Astrocyte of the cerebellum (primary cell): ENCODE measurements around the gene SUFU.
"Not testable (repeated sequence)": the region's sequence is repeated elsewhere in the genome, so short reads cannot be mapped to it uniquely, and the experiment has no call there.

ENCODE experiments used
- DNase-seq: peaks from one replicate; pipeline ENCODE4 v3.0.0-alpha.2; 2011; ENCODE audit warnings: low read depth
- H3K4me3 ChIP-seq: 2 replicates; pipeline ENCODE4 v1.5.1; 2011; ENCODE audit warnings: mild to moderate bottlenecking, low read depth, low read length, moderate library complexity
- in situ Hi-C: cut with HindIII; loops from 2 replicates; pipeline ENCODE4 v1.10.0; 2017; ENCODE audit warnings: low sequenced_read_pairs
- TF ChIP-seq, protein P1 (sequence below): IDR thresholded peaks from 2 replicates; pipeline ENCODE4 v1.5.1; 2012; ENCODE audit warnings: low read length, low read depth, moderate library complexity, mild to moderate bottlenecking; ENCODE audit errors: missing control alignments

The SUFU gene

DNA sequence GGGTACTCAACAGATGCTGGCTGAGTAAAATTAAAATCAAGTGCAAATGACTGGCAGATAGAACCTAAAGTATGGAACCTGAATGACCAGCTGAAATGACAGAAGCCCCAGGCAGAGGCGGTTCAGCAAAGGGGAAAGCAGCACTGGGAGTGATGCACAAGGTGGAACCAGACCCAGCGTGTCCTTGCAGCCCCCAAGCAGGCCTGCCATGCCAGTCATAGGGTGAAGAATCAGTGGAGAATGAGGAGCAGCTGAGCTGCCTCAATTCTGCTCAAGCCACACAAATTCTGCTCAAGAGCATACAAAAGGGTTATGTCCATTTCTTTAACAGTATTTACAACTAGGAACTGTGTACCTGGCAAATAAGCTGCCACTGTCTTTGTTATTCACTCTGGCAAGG is 10.0 kb upstream of the SUFU start:
- H3K4me3 ChIP-seq = no peak overlapping the region
- no peak for DNase-seq
- TF ChIP-seq, protein P1, sequence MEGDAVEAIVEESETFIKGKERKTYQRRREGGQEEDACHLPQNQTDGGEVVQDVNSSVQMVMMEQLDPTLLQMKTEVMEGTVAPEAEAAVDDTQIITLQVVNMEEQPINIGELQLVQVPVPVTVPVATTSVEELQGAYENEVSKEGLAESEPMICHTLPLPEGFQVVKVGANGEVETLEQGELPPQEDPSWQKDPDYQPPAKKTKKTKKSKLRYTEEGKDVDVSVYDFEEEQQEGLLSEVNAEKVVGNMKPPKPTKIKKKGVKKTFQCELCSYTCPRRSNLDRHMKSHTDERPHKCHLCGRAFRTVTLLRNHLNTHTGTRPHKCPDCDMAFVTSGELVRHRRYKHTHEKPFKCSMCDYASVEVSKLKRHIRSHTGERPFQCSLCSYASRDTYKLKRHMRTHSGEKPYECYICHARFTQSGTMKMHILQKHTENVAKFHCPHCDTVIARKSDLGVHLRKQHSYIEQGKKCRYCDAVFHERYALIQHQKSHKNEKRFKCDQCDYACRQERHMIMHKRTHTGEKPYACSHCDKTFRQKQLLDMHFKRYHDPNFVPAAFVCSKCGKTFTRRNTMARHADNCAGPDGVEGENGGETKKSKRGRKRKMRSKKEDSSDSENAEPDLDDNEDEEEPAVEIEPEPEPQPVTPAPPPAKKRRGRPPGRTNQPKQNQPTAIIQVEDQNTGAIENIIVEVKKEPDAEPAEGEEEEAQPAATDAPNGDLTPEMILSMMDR = no peak
- in situ Hi-C loops = no loop called here

DNA sequence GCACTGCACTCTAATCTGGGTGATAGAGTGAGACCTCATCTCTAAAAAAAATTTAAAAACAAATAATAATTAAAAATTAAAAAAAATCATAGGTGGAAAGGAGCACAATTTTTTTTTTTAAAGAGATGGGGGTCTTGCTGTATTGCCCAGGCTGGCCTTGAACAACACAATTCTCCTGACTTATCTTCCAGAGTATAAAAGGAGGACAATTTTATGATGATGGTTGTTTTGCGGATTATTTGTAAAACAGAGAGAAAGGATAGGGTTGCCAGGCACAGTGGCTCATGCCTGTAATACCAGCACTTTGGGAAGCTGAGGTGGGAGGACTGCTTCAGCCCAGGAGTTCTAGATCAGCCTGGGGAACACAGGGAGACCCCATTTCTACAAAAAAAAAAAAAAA is 6.2 kb upstream of the SUFU start:
- no peak overlapping the region for H3K4me3 ChIP-seq
- in situ Hi-C loops = no loop called here
- TF ChIP-seq, protein P1 = no peak
- DNase-seq = no peak

DNA sequence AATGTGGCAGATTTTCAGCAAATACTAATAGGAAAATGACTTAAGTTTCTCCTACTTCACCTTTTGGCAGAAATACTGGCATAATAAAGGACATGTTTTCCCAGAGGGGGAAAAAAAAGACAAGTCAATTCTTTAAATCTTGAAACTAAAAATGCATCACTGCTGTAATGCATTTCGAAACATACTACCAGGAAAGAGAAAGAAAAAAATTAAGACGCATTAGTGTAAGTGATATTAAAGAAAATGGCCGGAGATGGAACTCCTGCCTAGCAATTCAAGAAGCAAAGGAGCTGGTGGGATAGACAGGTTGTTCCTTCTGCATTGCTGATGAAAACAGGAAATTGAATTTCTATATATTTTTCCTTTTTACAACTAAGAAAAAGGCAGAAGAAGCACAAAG is 4.4 kb upstream of the SUFU start:
- in situ Hi-C loops = no loop called here
- no peak overlapping the region for H3K4me3 ChIP-seq
- TF ChIP-seq, protein P1 = no peak
- no peak for DNase-seq

DNA sequence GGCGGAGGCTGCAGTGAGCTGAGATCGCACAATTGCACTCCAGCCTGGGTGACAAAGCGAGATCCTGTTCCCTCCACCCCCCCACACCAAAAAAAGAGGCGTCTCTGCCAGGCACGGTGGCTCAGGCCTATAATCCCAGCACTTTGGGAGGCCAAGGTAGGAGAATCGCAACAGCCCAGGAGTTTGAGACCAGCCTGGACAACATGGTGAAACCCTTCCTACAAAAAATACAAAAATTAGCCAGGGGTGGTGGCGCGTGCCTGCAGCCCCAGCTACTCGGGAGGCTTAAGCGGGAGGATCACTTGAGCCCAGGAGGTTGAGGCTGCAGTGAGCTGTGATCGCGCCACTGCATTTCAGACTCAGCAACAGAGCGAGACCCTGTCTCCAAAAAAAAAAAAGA is 3.1 kb upstream of the SUFU start:
- H3K4me3 ChIP-seq, DNase-seq: not testable (repeated sequence)
- in situ Hi-C loops = loop anchor here (10.0 kb wide), 2 partner anchors 94 to 276 kb away; partner anchors contain the start of gene ELOVL3

DNA sequence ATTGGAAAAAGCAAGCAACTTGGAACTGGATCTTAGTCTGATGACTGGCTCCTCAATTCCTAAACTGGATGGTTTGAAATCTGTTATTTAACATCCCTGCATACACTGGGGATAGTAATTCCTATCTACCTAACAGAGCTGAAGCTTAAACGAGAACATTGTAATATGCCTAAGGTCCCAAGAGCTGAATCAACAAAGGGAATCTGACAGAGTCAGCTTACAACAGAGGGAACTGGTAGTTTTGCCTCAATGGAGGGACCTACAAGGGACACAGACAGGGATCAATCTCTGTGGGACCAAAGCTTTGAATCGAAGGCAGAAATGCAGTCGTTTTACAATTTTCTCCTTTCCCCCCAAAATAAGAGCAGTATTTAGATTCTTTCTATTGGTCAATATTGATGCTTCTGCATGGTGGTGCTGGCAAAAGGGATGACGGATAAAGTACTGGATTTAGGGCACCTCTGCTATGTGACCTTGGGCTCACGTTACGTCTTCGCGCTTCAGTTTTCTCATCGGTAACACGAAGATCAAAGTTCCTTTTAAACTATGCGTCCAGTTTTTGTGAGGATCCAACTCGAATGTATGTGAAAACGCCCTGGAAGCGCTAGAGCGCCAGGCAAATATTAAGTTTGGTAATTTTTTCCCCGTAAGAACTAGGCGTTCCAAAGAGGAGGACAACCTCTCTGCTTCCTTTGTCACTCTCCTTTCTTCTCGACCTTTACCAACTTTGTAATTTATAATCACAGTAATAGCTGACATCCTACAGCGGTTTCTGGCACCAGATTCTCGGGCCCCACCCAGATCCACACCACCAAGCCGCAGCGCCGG is 2.4 kb upstream of the SUFU start:
- DNase-seq = no peak
- H3K4me3 ChIP-seq = peak overlapping the region; percentile 98
- TF ChIP-seq, protein P1 = no peak
- in situ Hi-C loops = loop anchor here (10.0 kb wide), 2 partner anchors 93 to 277 kb away; partner anchors contain the start of gene ELOVL3

DNA sequence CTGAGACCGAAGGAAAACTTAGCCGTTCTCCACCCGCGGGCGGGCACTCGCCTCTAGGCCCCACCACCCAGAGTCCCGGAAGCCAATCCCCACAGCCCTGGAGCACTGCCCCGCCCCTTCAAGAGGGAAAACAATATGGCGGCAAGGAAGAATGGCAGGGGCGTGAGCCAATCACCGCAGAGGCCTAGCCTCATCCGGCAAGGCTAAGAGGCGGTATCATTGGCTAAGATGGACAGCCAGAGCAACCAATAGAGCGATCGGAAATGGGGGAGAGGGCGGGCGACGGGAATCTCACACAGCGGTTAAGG is 1.8 kb upstream of the SUFU start:
- DNase-seq = peak; percentile 99
- in situ Hi-C loops = loop anchor here (10.0 kb wide), 2 partner anchors 93 to 277 kb away; partner anchors contain the start of gene ELOVL3
- peak overlapping the region; percentile 98 for H3K4me3 ChIP-seq
- TF ChIP-seq, protein P1 = no peak
